Breast epithelium (tissue), 4 donors: ENCODE measurements around the gene GARIN5A. TPM values are rescaled to one million over a fixed set of nuclear protein-coding genes. Genes with fewer than 3 reads are reported as not detected.

Experiments used
- DNase-seq, 2 donors: peaks; one replicate each; pipeline ENCODE4 v3.0.0-alpha.2; 2019; ENCODE audit warnings: low spot score in 2 of 2
- H3K27ac ChIP-seq, 2 donors: fragments of 200-600 bp; sonication (generic) in 1 of 2; one replicate each; pipeline ENCODE4 v1.5.1; 2016 to 2019; ENCODE audit warnings: mild to moderate bottlenecking in 1 of 2
- H3K27me3 ChIP-seq, 2 donors: fragments of 200-600 bp; sonication (generic) in 1 of 2; one replicate each; pipeline versions ENCODE4 v1.5.1 to v1.6.0; 2017 to 2019; ENCODE audit warnings: control low read depth in 1 of 2, mild to moderate bottlenecking in 1 of 2
- H3K36me3 ChIP-seq: fragments of 200-600 bp; one replicate; pipeline ENCODE4 v1.5.1; 2019
- H3K4me1 ChIP-seq, 2 donors: fragments of 200-600 bp; sonication (generic); one replicate each; pipeline ENCODE4 v1.5.1; 2016 to 2019; ENCODE audit warnings: control low read depth in 1 of 2
- H3K4me3 ChIP-seq, 3 donors: fragments of 200-600 bp; sonication (generic); 1 replicate in 2 of 3; 2 replicates in 1 of 3; pipeline ENCODE4 v1.5.1; 2016 to 2019; ENCODE audit warnings: mild to moderate bottlenecking in 3 of 3, moderate library complexity in 2 of 3
- H3K9me3 ChIP-seq, 2 donors: fragments of 200-600 bp; sonication (generic) in 1 of 2; one replicate each; pipeline ENCODE4 v1.5.1; 2016 to 2019; ENCODE audit warnings: control low read depth in 1 of 2
- POLR2A ChIP-seq: fragments of 450-650 bp; IDR thresholded peaks from one replicate; pipeline ENCODE4 v1.6.1; 2016; ENCODE audit warnings: antibody characterized with exemption, mild to moderate bottlenecking, moderate library complexity
- POLR2AphosphoS5 ChIP-seq, 3 donors: sonication (generic); formaldehyde crosslinking; IDR thresholded peaks; one replicate each; pipeline ENCODE4 v1.6.1; 2017; ENCODE audit warnings: antibody characterized with exemption in 3 of 3
- intact Hi-C: fragments of 100-400 bp; cut with DNase I; formaldehyde crosslinking; loops from one replicate; pipeline ENCODE4 v1.15.1; 2023; ENCODE audit warnings: low total_unique reads
- total RNA-seq, 3 donors: library from RNA; depleted of rRNA; stranded (reverse); fragments of >200 nt; gene quantifications; one replicate each; pipeline ENCODE4 v1.1.0, GENCODE V29; 2016
- TF ChIP-seq, protein P1 (sequence below), 3 donors: fragments of 450-650 bp; IDR thresholded peaks; one replicate each; pipeline ENCODE4 v1.5.1; 2016 to 2017; ENCODE audit warnings: antibody characterized with exemption in 3 of 3, mild to moderate bottlenecking in 3 of 3, moderate library complexity in 3 of 3

Gene GARIN5A
- total RNA-seq, 3 donors from 2014 or later = 0.98 to 1.3 (median 1.1) TPM

DNA sequence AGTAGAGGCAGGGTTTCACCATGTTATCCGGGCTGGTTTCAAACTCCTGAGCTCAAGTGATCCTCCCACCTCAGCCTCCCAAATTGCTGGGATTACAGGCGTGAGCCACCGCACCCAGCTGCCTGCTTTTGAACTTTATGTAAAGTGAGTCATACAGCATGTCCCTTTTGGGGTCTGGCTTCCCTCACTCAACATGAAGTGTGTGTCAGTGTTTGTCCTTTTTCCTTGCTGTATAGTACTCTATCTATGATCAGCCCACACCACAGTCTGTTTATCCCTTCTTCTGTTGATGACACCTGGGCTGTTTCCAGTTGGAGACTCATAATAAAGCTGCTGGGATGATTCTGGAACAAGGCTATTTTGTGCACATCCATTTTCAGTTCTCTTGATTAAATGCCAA lies 55.8 kb downstream of the GARIN5A start:
- peaks cover 5 to 44% of the 10 kb centered on the region in 2 donors for H3K27me3 ChIP-seq
- H3K27ac ChIP-seq = no peak overlapping the region
- no peaks in the 10 kb centered on the region for H3K9me3 ChIP-seq
- H3K4me3 ChIP-seq = no peak overlapping the region
- H3K4me1 ChIP-seq = no peaks in the 10 kb centered on the region
- intact Hi-C loops = no loop called here
- DNase-seq = no peak
- H3K36me3 ChIP-seq = no peaks in the 10 kb centered on the region
- TF ChIP-seq, protein P1, sequence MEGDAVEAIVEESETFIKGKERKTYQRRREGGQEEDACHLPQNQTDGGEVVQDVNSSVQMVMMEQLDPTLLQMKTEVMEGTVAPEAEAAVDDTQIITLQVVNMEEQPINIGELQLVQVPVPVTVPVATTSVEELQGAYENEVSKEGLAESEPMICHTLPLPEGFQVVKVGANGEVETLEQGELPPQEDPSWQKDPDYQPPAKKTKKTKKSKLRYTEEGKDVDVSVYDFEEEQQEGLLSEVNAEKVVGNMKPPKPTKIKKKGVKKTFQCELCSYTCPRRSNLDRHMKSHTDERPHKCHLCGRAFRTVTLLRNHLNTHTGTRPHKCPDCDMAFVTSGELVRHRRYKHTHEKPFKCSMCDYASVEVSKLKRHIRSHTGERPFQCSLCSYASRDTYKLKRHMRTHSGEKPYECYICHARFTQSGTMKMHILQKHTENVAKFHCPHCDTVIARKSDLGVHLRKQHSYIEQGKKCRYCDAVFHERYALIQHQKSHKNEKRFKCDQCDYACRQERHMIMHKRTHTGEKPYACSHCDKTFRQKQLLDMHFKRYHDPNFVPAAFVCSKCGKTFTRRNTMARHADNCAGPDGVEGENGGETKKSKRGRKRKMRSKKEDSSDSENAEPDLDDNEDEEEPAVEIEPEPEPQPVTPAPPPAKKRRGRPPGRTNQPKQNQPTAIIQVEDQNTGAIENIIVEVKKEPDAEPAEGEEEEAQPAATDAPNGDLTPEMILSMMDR (IDR thresholded peaks at IDR 0.05) = no peak
- TF ChIP-seq POLR2AphosphoS5 (IDR thresholded peaks at IDR 0.05) (no peak), POLR2A (no peak)

DNA sequence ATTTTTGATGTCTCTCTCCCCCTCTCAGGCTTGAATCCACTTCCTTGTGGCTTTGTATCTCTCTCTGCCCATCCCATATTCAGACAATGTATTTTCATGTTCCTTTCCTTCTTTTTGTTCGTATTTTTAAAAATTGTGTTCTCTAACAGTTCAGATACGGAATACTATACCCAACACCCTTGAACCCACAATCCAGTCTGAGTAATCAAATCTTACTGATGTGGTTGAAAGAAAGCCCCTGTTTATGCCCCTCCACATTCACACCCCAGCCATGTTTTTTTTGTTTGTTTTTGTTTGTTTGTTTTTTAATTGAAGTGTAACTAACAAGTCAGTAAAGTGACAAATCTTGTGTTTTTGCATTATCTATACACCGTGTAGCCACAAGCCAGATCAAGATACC lies 56.5 kb downstream of the GARIN5A start:
- Histone ChIP-seq H3K27ac (no peak overlapping the region), H3K36me3 (no peaks in the 10 kb centered on the region), H3K4me3 (no peak overlapping the region), H3K9me3 (no peaks in the 10 kb centered on the region), H3K27me3 (peaks cover 5 to 44% of the 10 kb centered on the region in 2 donors), H3K4me1 (no peaks in the 10 kb centered on the region)
- intact Hi-C loops = no loop called here
- no peak for DNase-seq
- TF ChIP-seq POLR2AphosphoS5 (IDR thresholded peaks at IDR 0.05) (no peak), POLR2A (no peak)
- TF ChIP-seq, protein P1 (IDR thresholded peaks at IDR 0.05) = no peak

DNA sequence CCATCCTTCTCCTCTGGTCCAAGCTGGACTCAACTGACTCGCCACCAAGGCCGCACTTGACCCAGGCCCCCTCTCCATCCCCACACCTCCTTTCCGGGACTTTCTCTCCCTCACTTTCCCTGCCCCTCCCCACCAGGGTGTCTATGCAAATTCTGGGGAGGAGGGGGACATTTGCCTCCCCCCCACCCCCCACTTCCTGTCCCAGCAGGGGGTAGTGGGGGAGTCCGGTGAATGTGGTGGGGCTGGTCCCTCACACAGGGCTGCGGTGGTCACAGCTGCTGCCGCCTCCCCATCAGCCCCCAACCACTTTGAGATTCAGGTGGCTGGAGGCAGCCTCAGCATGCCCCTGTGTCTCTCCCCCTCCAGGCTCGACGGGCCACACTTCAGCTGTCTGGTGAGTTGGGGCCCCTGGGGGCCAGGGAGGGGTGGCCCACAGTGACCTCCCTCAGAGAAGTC lies 57.0 kb downstream of the GARIN5A start:
- no peaks in the 10 kb centered on the region for H3K36me3 ChIP-seq
- intact Hi-C loops = no loop called here
- H3K4me3 ChIP-seq = no peak overlapping the region
- TF ChIP-seq POLR2AphosphoS5 (IDR thresholded peaks at IDR 0.05) (no peak), POLR2A (no peak)
- TF ChIP-seq, protein P1 (IDR thresholded peaks at IDR 0.05) = no peak
- no peak overlapping the region for H3K27ac ChIP-seq
- H3K27me3 ChIP-seq = peaks cover 5 to 44% of the 10 kb centered on the region in 2 donors
- no peaks in the 10 kb centered on the region for H3K9me3 ChIP-seq
- DNase-seq = no peak
- H3K4me1 ChIP-seq = no peaks in the 10 kb centered on the region

DNA sequence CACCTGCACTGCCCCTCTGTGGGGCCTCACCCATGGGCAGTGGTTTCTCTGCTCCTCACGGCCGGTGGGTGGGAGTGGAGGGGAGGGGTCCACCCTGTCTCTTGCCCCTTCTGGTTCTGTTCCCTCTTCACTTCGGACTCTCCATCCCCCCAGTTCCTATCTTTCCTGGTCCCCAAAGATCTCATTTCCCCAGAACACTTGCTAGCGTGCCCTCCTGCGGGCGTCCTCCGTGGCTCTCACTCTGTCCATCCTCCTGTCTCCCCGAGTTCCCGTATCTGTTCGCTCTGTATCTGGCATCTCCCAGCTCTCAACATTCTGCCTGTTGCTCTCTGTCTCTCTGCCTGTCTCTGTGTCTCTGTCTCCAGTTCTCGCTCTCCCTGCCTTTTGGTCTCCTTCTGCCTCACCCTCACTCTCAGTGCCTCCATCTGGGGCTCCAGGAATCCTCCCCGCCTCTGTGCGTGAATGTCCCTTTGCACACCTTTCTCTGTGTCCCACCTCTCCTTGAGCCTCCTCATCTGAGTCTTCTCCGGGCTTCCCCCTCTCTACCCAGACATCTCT lies 57.5 kb downstream of the GARIN5A start:
- DNase-seq = no peak
- no peaks in the 10 kb centered on the region for H3K36me3 ChIP-seq
- H3K4me1 ChIP-seq = no peaks in the 10 kb centered on the region
- no peak overlapping the region for H3K27ac ChIP-seq
- no peaks in the 10 kb centered on the region for H3K9me3 ChIP-seq
- no peak overlapping the region for H3K4me3 ChIP-seq
- TF ChIP-seq POLR2AphosphoS5 (IDR thresholded peaks at IDR 0.05) (no peak), POLR2A (no peak)
- TF ChIP-seq, protein P1 (IDR thresholded peaks at IDR 0.05) = no peak
- H3K27me3 ChIP-seq = peaks cover 5 to 44% of the 10 kb centered on the region in 2 donors
- intact Hi-C loops = no loop called here

DNA sequence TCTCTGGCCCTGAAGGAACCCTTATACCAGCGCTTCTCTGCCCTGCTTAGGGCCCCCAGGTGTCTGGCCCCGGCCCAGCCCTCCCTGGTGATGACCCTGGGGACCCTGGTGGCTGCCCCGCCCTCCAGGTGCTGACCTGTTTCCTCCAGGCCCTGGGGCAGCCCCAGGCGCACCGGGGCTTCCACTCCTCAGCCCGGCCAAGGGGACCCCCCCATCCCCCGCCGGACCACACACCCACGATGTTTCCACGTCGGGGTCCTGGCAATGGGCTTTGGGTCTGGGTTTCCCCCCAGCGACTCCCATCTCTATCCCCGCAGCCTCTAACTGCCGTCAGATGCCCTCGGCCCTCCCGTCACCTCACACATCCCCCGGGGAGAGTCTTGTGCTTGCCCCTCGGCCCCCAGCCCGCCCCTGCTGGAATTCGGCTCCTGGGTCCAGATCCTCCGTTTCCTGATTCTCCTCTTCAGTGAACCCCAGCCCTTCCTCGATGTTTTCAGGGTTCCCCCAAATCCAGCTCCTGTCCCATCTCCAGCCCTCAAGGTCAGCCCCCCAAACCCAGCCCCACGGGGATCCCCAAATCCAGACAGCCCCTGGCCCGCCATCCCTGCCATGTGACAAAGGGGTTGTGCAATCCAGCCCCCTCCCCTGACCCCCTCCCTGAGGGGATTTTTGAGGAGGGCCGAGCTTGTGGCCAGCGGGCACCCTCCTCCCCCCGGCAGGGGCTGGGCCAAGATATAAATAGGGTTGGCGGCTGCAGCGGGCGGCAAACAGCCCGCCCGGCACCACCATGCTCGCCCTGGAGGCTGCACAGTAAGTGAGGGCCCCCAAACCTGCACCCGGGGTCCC lies 58.2 kb downstream of the GARIN5A start, which contains the start of gene SPIB:
SPIB (plus strand) TSS at position 763 of the 846 bp plus-strand sequence; CDS start at position 788, 25 bp downstream.
- DNase-seq = no peak
- H3K9me3 ChIP-seq = no peaks in the 10 kb centered on the region
- intact Hi-C loops = no loop called here
- H3K27me3 ChIP-seq = peaks cover 5 to 44% of the 10 kb centered on the region in 2 donors
- H3K27ac ChIP-seq = no peak within 1 kb of the TSS
- no peaks in the 10 kb centered on the region for H3K36me3 ChIP-seq
- H3K4me3 ChIP-seq = no peak within 1 kb of the TSS
- no peaks in the 10 kb centered on the region for H3K4me1 ChIP-seq
- no peak for TF ChIP-seq POLR2A
- TF ChIP-seq, protein P1 (IDR thresholded peaks at IDR 0.05) = no peak
- TF ChIP-seq POLR2AphosphoS5 (IDR thresholded peaks at IDR 0.05) = no peak
